ENCODE measurements around the gene SLC26A9.

- TF ChIP-seq RAD21 (IDR thresholded peaks at IDR 0.05; ENCODE audit: low read depth) (no peak), MAX (IDR thresholded peaks at IDR 0.05) (no peak), CREB1 (IDR thresholded peaks at IDR 0.05; ENCODE audit: low read depth) (no peak), TAF1 (IDR thresholded peaks at IDR 0.05; ENCODE audit: low read depth) (no peak), EP300 (IDR thresholded peaks at IDR 0.05; ENCODE audit: borderline replicate concordance) (no peak), YY1 (IDR thresholded peaks at IDR 0.05; ENCODE audit: low read depth) (no peak), NFIC (IDR thresholded peaks at IDR 0.05) (no peak)
These were observed 1.3 kb upstream of the SLC26A9 start for GRCh38 chr1:205944525-205944924.

Data from Ishikawa (cell line).